MCF 10A (cell line): ENCODE measurements around the gene MINDY3. TPM values are rescaled to one million over a fixed set of nuclear protein-coding genes. Genes with fewer than 3 reads are reported as not detected.

ENCODE experiments used
- BruUV-seq: library from RNA; stranded (reverse); fragments of 400-500 nt; replicated peaks from 2 replicates; lab custom pipeline; 2021; lab: Mats Ljungman, UMichigan
- CTCF ChIA-PET: fragments of 300-600 bp; sonication (Branson Sonifier 250); formaldehyde crosslinking; extraction: SDS; loops from one replicate; lab custom pipeline; 2021; ENCODE audit warnings: antibody characterized with exemption, inconsistent platforms; lab: Yijun Ruan, JAX
- POLR2A ChIA-PET: fragments of 300-600, 350-650 bp; sonication (Branson Sonifier 250); formaldehyde crosslinking; extraction: SDS; loops from one replicate; lab custom pipeline; 2020; ENCODE audit warnings: antibody characterized with exemption, inconsistent platforms; lab: Yijun Ruan, JAX
- DNase-seq: peaks from one replicate; pipeline ENCODE4 v3.0.0-alpha.2; 2018; ENCODE audit not compliant: unreplicated experiment
- H3K27ac Mint-ChIP-seq: one replicate; pipeline ENCODE4 v1.8.0; 2022; ENCODE audit warnings: mild to moderate bottlenecking, low read depth, mixed read lengths; ENCODE audit not compliant: unreplicated experiment
- H3K27me3 Mint-ChIP-seq: one replicate; pipeline ENCODE4 v1.8.0; 2022; ENCODE audit warnings: mixed read lengths; ENCODE audit not compliant: insufficient read depth, unreplicated experiment
- H3K36me3 Mint-ChIP-seq: one replicate; pipeline ENCODE4 v1.8.0; 2022; ENCODE audit warnings: mild to moderate bottlenecking, moderate library complexity, mixed read lengths; ENCODE audit not compliant: insufficient read depth, unreplicated experiment
- H3K4me1 Mint-ChIP-seq: one replicate; pipeline ENCODE4 v1.8.0; 2022; ENCODE audit warnings: mixed read lengths; ENCODE audit not compliant: insufficient read depth, unreplicated experiment
- H3K4me3 Mint-ChIP-seq: one replicate; pipeline ENCODE4 v1.8.0; 2022; ENCODE audit warnings: mild to moderate bottlenecking, moderate library complexity, mixed read lengths; ENCODE audit not compliant: unreplicated experiment
- H3K9me3 Mint-ChIP-seq: one replicate; pipeline ENCODE4 v1.8.0; 2022; ENCODE audit warnings: mixed read lengths; ENCODE audit not compliant: unreplicated experiment
- CTCF ChIP-seq: fragments of 200-600 bp; IDR thresholded peaks from one replicate; pipeline ENCODE4 v1.8.0; 2022; ENCODE audit warnings: antibody characterized with exemption, mild to moderate bottlenecking; ENCODE audit not compliant: unreplicated experiment
- intact Hi-C: fragments of 100-400 bp; cut with micrococcal nuclease; formaldehyde crosslinking; loops from 2 replicates; pipeline ENCODE4 v1.14.1; 2022
- total RNA-seq: library from RNA; stranded (reverse); gene quantifications from 2 replicates; pipeline ENCODE4 v1.2.3, GENCODE V29; 2022

Gene MINDY3
- total RNA-seq, 1 experiment from 2014 or later = 28.8 TPM

GRCh38 chr10:15795036-15795792, 65.1 kb downstream of the MINDY3 start:
- no peak for DNase-seq
- H3K36me3 Mint-ChIP-seq = peaks cover 7% of the 10 kb centered on the region
- TF ChIP-seq CTCF = no peak
- no peaks in the 10 kb centered on the region for H3K4me1 Mint-ChIP-seq
- no TSS peak for BruUV-seq
- POLR2A ChIA-PET = no interaction called here
- no peak overlapping the region for H3K4me3 Mint-ChIP-seq
- intact Hi-C loops = no loop called here
- H3K27ac Mint-ChIP-seq = no peak overlapping the region
- no peaks in the 10 kb centered on the region for H3K27me3 Mint-ChIP-seq
- CTCF ChIA-PET = no interaction called here
- H3K9me3 Mint-ChIP-seq = no peaks in the 10 kb centered on the region

- no peaks in the 10 kb centered on the region for H3K4me1 Mint-ChIP-seq
- H3K27me3 Mint-ChIP-seq = no peaks in the 10 kb centered on the region
- BruUV-seq = no TSS peak
- H3K4me3 Mint-ChIP-seq = no peak overlapping the region
- no peaks in the 10 kb centered on the region for H3K9me3 Mint-ChIP-seq
- no peak for DNase-seq
- intact Hi-C loops = no loop called here
- POLR2A ChIA-PET = no interaction called here
- no peak for TF ChIP-seq CTCF
- peaks cover 13% of the 10 kb centered on the region for H3K36me3 Mint-ChIP-seq
- CTCF ChIA-PET = no interaction called here
- H3K27ac Mint-ChIP-seq = no peak overlapping the region
Measured at GRCh38 chr10:15794569-15794968, 65.7 kb downstream of the MINDY3 start.

- Mint-ChIP-seq H3K27me3 (no peaks in the 10 kb centered on the region), H3K4me3 (no peak overlapping the region), H3K27ac (no peak overlapping the region), H3K4me1 (no peaks in the 10 kb centered on the region), H3K36me3 (peaks cover 22% of the 10 kb centered on the region), H3K9me3 (no peaks in the 10 kb centered on the region)
- intact Hi-C loops = no loop called here
- DNase-seq = no peak
- ChIA-PET POLR2A (no interaction called here), CTCF (no interaction called here)
- TF ChIP-seq CTCF = no peak
- BruUV-seq = no TSS peak
Measured at GRCh38 chr10:15793664-15794063, 66.6 kb downstream of the MINDY3 start.

- no TSS peak for BruUV-seq
- no peaks in the 10 kb centered on the region for H3K9me3 Mint-ChIP-seq
- H3K4me1 Mint-ChIP-seq = no peaks in the 10 kb centered on the region
- no peak overlapping the region for H3K4me3 Mint-ChIP-seq
- H3K27me3 Mint-ChIP-seq = no peaks in the 10 kb centered on the region
- DNase-seq = no peak
- CTCF ChIA-PET = interaction anchor here (0.6 to 1.3 kb wide), 5 partner anchors 10 to 900 kb away, joined by 3 read pairs; no protein-coding TSS in a partner anchor
- POLR2A ChIA-PET = interaction anchor here (1.1 kb wide), 1 partner anchor 12 kb away, joined by 5 read pairs; no protein-coding TSS in a partner anchor
- H3K27ac Mint-ChIP-seq = no peak overlapping the region
- TF ChIP-seq CTCF = no peak
- intact Hi-C loops = no loop called here
- peaks cover 27% of the 10 kb centered on the region for H3K36me3 Mint-ChIP-seq
Measured at GRCh38 chr10:15792777-15793176, 67.5 kb downstream of the MINDY3 start.
